HG03565 (cell line): ENCODE measurements around the gene MBOAT1.
"Not testable (repeated sequence)": the region's sequence is repeated elsewhere in the genome, so short reads cannot be mapped to it uniquely, and the experiment has no call there.

Experiments used
- ATAC-seq: cut with Tn5 transposase; IDR thresholded peaks from one replicate; pipeline ENCODE4 v1.9.1; 2021; ENCODE audit warnings: mild to moderate bottlenecking, moderate library complexity; ENCODE audit not compliant: unreplicated experiment

MBOAT1 gene

GRCh38 chr6:20212392-20213111 lies at the start of gene MBOAT1:
Gene MBOAT1, minus strand, starts transcription at chr6:20212469. Its CDS starts 235 bp downstream, at chr6:20212234.
- ATAC-seq = peak; percentile 85

GRCh38 chr6:20261685-20262084 lies 49.4 kb upstream of the MBOAT1 start:
- ATAC-seq = no peak

GRCh38 chr6:20260360-20260759 lies 48.1 kb upstream of the MBOAT1 start:
- ATAC-seq = no peak

- ATAC-seq = no peak
Measured at GRCh38 chr6:20259316-20260049, 47.2 kb upstream of the MBOAT1 start.

GRCh38 chr6:20255428-20255827 lies 43.2 kb upstream of the MBOAT1 start:
- no peak for ATAC-seq

GRCh38 chr6:20254295-20254694 lies 42.0 kb upstream of the MBOAT1 start:
- no peak for ATAC-seq

GRCh38 chr6:20253021-20253420 lies 40.8 kb upstream of the MBOAT1 start:
- no peak for ATAC-seq

GRCh38 chr6:20252311-20252710 lies 40.0 kb upstream of the MBOAT1 start:
- no peak for ATAC-seq

GRCh38 chr6:20251525-20251924 lies 39.3 kb upstream of the MBOAT1 start:
- no peak for ATAC-seq

- no peak for ATAC-seq
Measured at GRCh38 chr6:20246125-20246524, 33.9 kb upstream of the MBOAT1 start.

- ATAC-seq = not testable (repeated sequence)
Measured at GRCh38 chr6:20244807-20245681, 32.8 kb upstream of the MBOAT1 start.

GRCh38 chr6:20243288-20243687 lies 31.0 kb upstream of the MBOAT1 start:
- no peak for ATAC-seq

GRCh38 chr6:20242397-20242796 lies 30.1 kb upstream of the MBOAT1 start:
- ATAC-seq = no peak

- no peak for ATAC-seq
Measured at GRCh38 chr6:20241102-20241501, 28.8 kb upstream of the MBOAT1 start.

GRCh38 chr6:20238688-20239587 lies 26.7 kb upstream of the MBOAT1 start:
- no peak for ATAC-seq

GRCh38 chr6:20237677-20238460 lies 25.6 kb upstream of the MBOAT1 start:
- no peak for ATAC-seq

GRCh38 chr6:20236909-20237600 lies 24.8 kb upstream of the MBOAT1 start:
- no peak for ATAC-seq

GRCh38 chr6:20236344-20236743 lies 24.1 kb upstream of the MBOAT1 start:
- no peak for ATAC-seq

- no peak for ATAC-seq
Measured at GRCh38 chr6:20235041-20235440, 22.8 kb upstream of the MBOAT1 start.
